GM12891 (cell line): ENCODE data around the gene TOMM22.

Source experiments
- POLR2A ChIP-seq: IDR thresholded peaks from 2 replicates; pipeline ENCODE4 v1.6.1; 2011; ENCODE audit warnings: low read depth, low read length, control low read depth
- POLR2AphosphoS5 ChIP-seq: IDR thresholded peaks from 2 replicates; pipeline ENCODE4 v1.6.1; 2011; ENCODE audit warnings: low read depth, low read length, control low read depth

GRCh38 chr22:38721551-38721950, 39.8 kb downstream of the TOMM22 start:
- TF ChIP-seq POLR2A (no peak), POLR2AphosphoS5 (no peak)
